WTC11 (cell line): Measurements from ENCODE around the gene TRIM45. TPM values are rescaled to one million over a fixed set of nuclear protein-coding genes. Genes with fewer than 3 reads are reported as not detected.

Experiments
- ATAC-seq: fragments of 200-7000 bp; cut with Tn5 transposase; 2 replicates; pipeline ENCODE4 v1.10.0; 2021; ENCODE audit warnings: mild to moderate bottlenecking, moderate library complexity
- CTCF ChIA-PET: fragments of 300-600 bp; sonication (Branson Sonifier 250); formaldehyde crosslinking; loops from one replicate; lab custom pipeline; 2021; ENCODE audit warnings: antibody characterized with exemption; lab: Charles Lee
- POLR2A ChIA-PET: fragments of 350-600 bp; sonication (Branson Sonifier 250); formaldehyde crosslinking; loops from one replicate; lab custom pipeline; 2021; ENCODE audit warnings: antibody characterized with exemption; lab: Charles Lee
- DNase-seq: peaks from one replicate; pipeline ENCODE4 v3.0.0; 2021; ENCODE audit warnings: low spot score
- H3K27ac Mint-ChIP-seq: 2 replicates; pipeline ENCODE4 v1.8.0; 2021; ENCODE audit warnings: mixed read lengths
- H3K27me3 Mint-ChIP-seq: 2 replicates; pipeline ENCODE4 v1.8.0; 2021; ENCODE audit warnings: low read depth, mild to moderate bottlenecking, moderate library complexity, mixed read lengths
- H3K36me3 Mint-ChIP-seq: 2 replicates; pipeline ENCODE4 v1.8.0; 2021; ENCODE audit warnings: mixed read lengths
- H3K4me1 Mint-ChIP-seq: 2 replicates; pipeline ENCODE4 v1.8.0; 2022; ENCODE audit warnings: mixed read lengths
- H3K4me3 Mint-ChIP-seq: 2 replicates; pipeline ENCODE4 v1.8.0; 2021; ENCODE audit warnings: mild to moderate bottlenecking, moderate library complexity, mixed read lengths
- H3K9me3 Mint-ChIP-seq: 2 replicates; pipeline ENCODE4 v1.8.0; 2021; ENCODE audit warnings: mixed read lengths
- AFF4 ChIP-seq: sonication (generic); formaldehyde crosslinking; IDR thresholded peaks from 2 replicates; pipeline ENCODE4 v1.8.1; 2023; ENCODE audit warnings: mild to moderate bottlenecking, missing genetic modification reagents, borderline replicate concordance
- AR ChIP-seq: fragments of 250-450 bp; sonication (Bioruptor Pico); IDR thresholded peaks from 2 replicates; pipeline ENCODE4 v1.9.0; 2021; ENCODE audit warnings: mild to moderate bottlenecking
- ARID4B ChIP-seq: sonication (generic); formaldehyde crosslinking; IDR thresholded peaks from 2 replicates; pipeline ENCODE4 v1.8.0; 2023; ENCODE audit warnings: missing genetic modification reagents, mild to moderate bottlenecking, borderline replicate concordance
- ATF2 ChIP-seq: sonication (generic); formaldehyde crosslinking; IDR thresholded peaks from 2 replicates; pipeline ENCODE4 v1.8.1; 2022; ENCODE audit warnings: low read depth, missing genetic modification reagents, borderline replicate concordance
- CREM ChIP-seq: sonication (generic); formaldehyde crosslinking; IDR thresholded peaks from 2 replicates; pipeline ENCODE4 v1.8.1; 2022; ENCODE audit warnings: mild to moderate bottlenecking, missing genetic modification reagents, moderate library complexity
- GRHL2 ChIP-seq: fragments of 250-450 bp; sonication (Bioruptor Pico); IDR thresholded peaks from 2 replicates; pipeline ENCODE4 v1.8.0; 2022; ENCODE audit warnings: mild to moderate bottlenecking, moderate library complexity; ENCODE audit not compliant: insufficient replicate concordance, severe bottlenecking
- MAX ChIP-seq: sonication (generic); formaldehyde crosslinking; IDR thresholded peaks from 2 replicates; pipeline ENCODE4 v1.8.0; 2022; ENCODE audit warnings: mild to moderate bottlenecking, missing genetic modification reagents
- NFE2L1 ChIP-seq: sonication (generic); formaldehyde crosslinking; IDR thresholded peaks from 2 replicates; pipeline ENCODE4 v1.8.1; 2023; ENCODE audit warnings: missing genetic modification reagents
- NR1H2 ChIP-seq: sonication (generic); formaldehyde crosslinking; IDR thresholded peaks from 2 replicates; pipeline ENCODE4 v1.9.0; 2021; ENCODE audit warnings: mild to moderate bottlenecking, moderate library complexity, missing genetic modification reagents
- RELA ChIP-seq: sonication (generic); formaldehyde crosslinking; IDR thresholded peaks from 2 replicates; pipeline ENCODE4 v1.8.1; 2022; ENCODE audit warnings: missing genetic modification reagents, mild to moderate bottlenecking, borderline replicate concordance
- SMAD4 ChIP-seq: sonication (generic); formaldehyde crosslinking; IDR thresholded peaks from 2 replicates; pipeline ENCODE4 v1.8.0; 2022; ENCODE audit warnings: mild to moderate bottlenecking, missing genetic modification reagents
- SOX15 ChIP-seq: fragments of 250-450 bp; sonication (Bioruptor Pico); IDR thresholded peaks from 2 replicates; pipeline ENCODE4 v1.9.0; 2021; ENCODE audit warnings: mild to moderate bottlenecking
- TEAD4 ChIP-seq: sonication (generic); formaldehyde crosslinking; IDR thresholded peaks from 2 replicates; pipeline ENCODE4 v1.8.0; 2022; ENCODE audit warnings: mild to moderate bottlenecking, missing genetic modification reagents
- ZNF138 ChIP-seq: sonication (generic); formaldehyde crosslinking; conservative IDR thresholded peaks from 2 replicates; pipeline ENCODE4 v1.8.1; 2022; ENCODE audit warnings: mild to moderate bottlenecking, moderate library complexity, missing genetic modification reagents
- ZNF512 ChIP-seq: sonication (generic); formaldehyde crosslinking; IDR thresholded peaks from 2 replicates; pipeline ENCODE4 v1.8.1; 2022; ENCODE audit warnings: missing genetic modification reagents, borderline replicate concordance
- ZNF532 ChIP-seq: fragments of 250-450 bp; sonication (Bioruptor Pico); IDR thresholded peaks from 2 replicates; pipeline ENCODE4 v1.9.0; 2021; ENCODE audit warnings: mild to moderate bottlenecking, borderline replicate concordance
- ZNF671 ChIP-seq: fragments of 250-450 bp; sonication (Bioruptor Pico); IDR thresholded peaks from 2 replicates; pipeline ENCODE4 v1.8.0; 2021; ENCODE audit warnings: mild to moderate bottlenecking
- total RNA-seq: library from RNA; stranded (reverse); gene quantifications from 3 replicates; pipeline ENCODE4 v1.2.3, GENCODE V29; 2021

The TRIM45 gene
- total RNA-seq, 1 experiment from 2014 or later, result 11.8 TPM

GRCh38 chr1:117146072-117146471 lies 24.5 kb upstream of the TRIM45 start (continued):
- TF ChIP-seq ATF2 (CRISPR knock-in tag), result no peak
- TF ChIP-seq SMAD4 (CRISPR knock-in tag), result no peak
- no peak for TF ChIP-seq AR (CRISPR knock-in tag)
- TF ChIP-seq NFE2L1 (CRISPR knock-in tag), result no peak
- TF ChIP-seq, all 79 proteins: peak for 0

GRCh38 chr1:117143871-117144270 lies 22.3 kb upstream of the TRIM45 start:
- no peaks in the 10 kb centered on the region for H3K9me3 Mint-ChIP-seq
- ATAC-seq, result no peak
- CTCF ChIA-PET, result interaction anchor here (0.7 to 1.0 kb wide), 2 partner anchors 16 to 141 kb away, joined by 3 read pairs; no protein-coding TSS in a partner anchor
- H3K36me3 Mint-ChIP-seq, result no peaks in the 10 kb centered on the region
- no peak overlapping the region for H3K27ac Mint-ChIP-seq
- no peak for DNase-seq
- POLR2A ChIA-PET, result no interaction called here
- peaks cover 17% of the 10 kb centered on the region for H3K4me1 Mint-ChIP-seq
- no peak overlapping the region for H3K4me3 Mint-ChIP-seq
- no peaks in the 10 kb centered on the region for H3K27me3 Mint-ChIP-seq
- no peak for TF ChIP-seq TEAD4 (CRISPR knock-in tag)
- TF ChIP-seq MAX (CRISPR knock-in tag), result no peak
- TF ChIP-seq SOX15 (CRISPR knock-in tag), result no peak
- TF ChIP-seq RELA (CRISPR knock-in tag), result no peak
- no peak for TF ChIP-seq ARID4B (CRISPR knock-in tag)
- no peak for TF ChIP-seq AFF4
- no peak for TF ChIP-seq ZNF532 (CRISPR knock-in tag)
- no peak for TF ChIP-seq NR1H2 (CRISPR knock-in tag)
- no peak for TF ChIP-seq SMAD4 (CRISPR knock-in tag)
- TF ChIP-seq CREM, result no peak
- TF ChIP-seq ZNF671 (CRISPR knock-in tag), result no peak
- no peak for TF ChIP-seq ZNF512 (CRISPR knock-in tag)
- TF ChIP-seq GRHL2, result no peak
- TF ChIP-seq ZNF138 (CRISPR knock-in tag), result no peak
